H1 (cell line): ENCODE results near the gene LDLRAD3. TPM values are rescaled to one million over a fixed set of nuclear protein-coding genes. Genes with fewer than 3 reads are reported as not detected.

Experiments
- CTCF ChIA-PET: fragments of 300-600 bp; sonication (Branson Sonifier 250); formaldehyde crosslinking; loops from one replicate; lab custom pipeline; 2021; ENCODE audit not compliant: partially characterized antibody; lab: Charles Lee
- POLR2A ChIA-PET: fragments of 300-600 bp; sonication (Branson Sonifier 250); formaldehyde crosslinking; loops from one replicate; lab custom pipeline; 2021; ENCODE audit warnings: inconsistent platforms; ENCODE audit not compliant: partially characterized antibody; lab: Charles Lee
- DNase-seq, 2 experiments: peaks; one replicate each; pipeline versions ENCODE4 v3.0.0 to v3.0.0-alpha.2; 2010 to 2022; ENCODE audit warnings: low spot score in 2 of 2, low read depth in 1 of 2, mixed read lengths in 1 of 2
- FAIRE-seq: peaks from 2 replicates; lab custom pipeline; 2011; peaks lifted over from hg19 to GRCh38; lab: Jason Lieb, UNC
- H2AFZ ChIP-seq: 2 replicates; pipeline ENCODE4 v1.8.1; 2012; ENCODE audit warnings: low read length, inconsistent platforms
- H2AK5ac ChIP-seq: 2 replicates; pipeline ENCODE4 v1.6.1; 2013; ENCODE audit warnings: low read depth, low read length
- H2BK120ac ChIP-seq: replicated peaks from 2 replicates; pipeline ENCODE3; 2013; ENCODE audit warnings: low read depth, low read length, inconsistent platforms
- H2BK12ac ChIP-seq: 2 replicates; pipeline ENCODE4 v1.6.1; 2013; ENCODE audit warnings: low read depth, low read length
- H2BK15ac ChIP-seq: 2 replicates; pipeline ENCODE4 v1.6.1; 2013; ENCODE audit warnings: low read length
- H2BK20ac ChIP-seq: 2 replicates; pipeline ENCODE4 v1.6.1; 2013; ENCODE audit warnings: low read length
- H2BK5ac ChIP-seq: 2 replicates; pipeline ENCODE4 v1.6.1; 2013; ENCODE audit warnings: low read depth, low read length
- H3K14ac ChIP-seq: 2 replicates; pipeline ENCODE4 v1.6.1; 2013; ENCODE audit warnings: inconsistent platforms; ENCODE audit not compliant: insufficient read length
- H3K18ac ChIP-seq: 2 replicates; pipeline ENCODE4 v1.6.1; 2013; ENCODE audit warnings: low read length; ENCODE audit errors: extremely low read depth
- H3K23ac ChIP-seq: 2 replicates; pipeline ENCODE4 v1.6.1; 2013; ENCODE audit warnings: inconsistent platforms; ENCODE audit not compliant: insufficient read length
- H3K23me2 ChIP-seq: 2 replicates; pipeline ENCODE4 v1.6.1; 2013; ENCODE audit warnings: low read depth, low read length
- H3K27ac ChIP-seq: 2 replicates; pipeline ENCODE4 v1.6.1; 2011; ENCODE audit warnings: low read depth, low read length, inconsistent platforms
- H3K27me3 ChIP-seq, 4 experiments: replicated peaks in 1 of 4; 1 replicate in 1 of 4; 2 replicates in 3 of 4; pipeline versions ENCODE4 v1.6.1 to v1.8.1; 2011 to 2013; ENCODE audit warnings: low read length in 3 of 4, mild to moderate bottlenecking in 3 of 4, inconsistent platforms in 2 of 4, mixed read lengths in 2 of 4, moderate library complexity in 1 of 4; ENCODE audit not compliant: control insufficient read depth in 3 of 4, insufficient read depth in 3 of 4; ENCODE audit errors: extremely low read depth in 1 of 4
- H3K36me3 ChIP-seq, 4 experiments: 2 replicates each; pipeline versions ENCODE4 v1.6.1 to v1.8.1; 2011 to 2013; ENCODE audit warnings: mild to moderate bottlenecking in 4 of 4, low read length in 3 of 4, moderate library complexity in 2 of 4, control low read depth in 1 of 4, inconsistent platforms in 1 of 4; ENCODE audit not compliant: insufficient read depth in 4 of 4, control insufficient read depth in 2 of 4
- H3K4ac ChIP-seq: replicated peaks from 2 replicates; pipeline ENCODE3; 2013; ENCODE audit warnings: low read length, low read depth, mixed read lengths, inconsistent platforms; ENCODE audit not compliant: insufficient read length
- H3K4me1 ChIP-seq, 4 experiments: replicated peaks in 1 of 4; 1 replicate in 1 of 4; 2 replicates in 3 of 4; pipeline versions ENCODE4 v1.6.1 to v1.8.1; 2011 to 2013; ENCODE audit warnings: low read length in 3 of 4, inconsistent platforms in 2 of 4, mixed read lengths in 1 of 4; ENCODE audit not compliant: insufficient read depth in 4 of 4, control insufficient read depth in 3 of 4
- H3K4me2 ChIP-seq, 2 experiments: 2 replicates each; pipeline versions ENCODE4 v1.6.1 to v1.8.1; 2011 to 2013; ENCODE audit warnings: low read depth in 2 of 2, low read length in 2 of 2, control low read depth in 1 of 2, inconsistent platforms in 1 of 2, mild to moderate bottlenecking in 1 of 2; ENCODE audit not compliant: insufficient read depth in 1 of 2
- H3K4me3 ChIP-seq, 4 experiments: fragments of 200-600, 300-600 bp in 1 of 4; sonication (generic), shearing (Covaris generic), sonication (Bioruptor Twin) in 1 of 4; 2 replicates each; pipeline versions ENCODE4 v1.5.1 to v1.8.1; 2011 to 2016; ENCODE audit warnings: low read length in 4 of 4, low read depth in 3 of 4, control low read depth in 2 of 4, inconsistent platforms in 2 of 4, mild to moderate bottlenecking in 2 of 4, mixed read lengths in 1 of 4, moderate library complexity in 1 of 4; ENCODE audit not compliant: insufficient read depth in 2 of 4; ENCODE audit errors: extremely low read depth in 1 of 4
- H3K56ac ChIP-seq: replicated peaks from 2 replicates; pipeline ENCODE3; 2013; ENCODE audit warnings: low read depth, mild to moderate bottlenecking, mixed read lengths, low read length, inconsistent platforms; ENCODE audit not compliant: insufficient read length
- H3K79me1 ChIP-seq: 2 replicates; pipeline ENCODE4 v1.6.1; 2013; ENCODE audit warnings: low read depth, low read length, control low read depth
- H3K79me2 ChIP-seq, 2 experiments: 2 replicates each; pipeline versions ENCODE4 v1.6.1 to v1.8.1; 2012 to 2013; ENCODE audit warnings: low read length in 2 of 2, mild to moderate bottlenecking in 2 of 2, inconsistent platforms in 1 of 2; ENCODE audit not compliant: insufficient read depth in 2 of 2, control insufficient read depth in 1 of 2
- H3K9ac ChIP-seq, 4 experiments: replicated peaks in 1 of 4; 1 replicate in 1 of 4; 2 replicates in 3 of 4; pipeline versions ENCODE4 v1.6.1 to v1.8.1; 2011 to 2013; ENCODE audit warnings: low read depth in 3 of 4, low read length in 3 of 4, control low read depth in 2 of 4, mild to moderate bottlenecking in 2 of 4, moderate library complexity in 2 of 4, inconsistent platforms in 1 of 4; ENCODE audit errors: extremely low read depth in 1 of 4
- H3K9me3 ChIP-seq, 2 experiments: 2 replicates each; pipeline versions ENCODE4 v1.6.1 to v1.8.1; 2012 to 2013; ENCODE audit warnings: mild to moderate bottlenecking in 2 of 2, moderate library complexity in 2 of 2, control low read depth in 1 of 2, inconsistent platforms in 1 of 2, low read depth in 1 of 2, low read length in 1 of 2, mixed read lengths in 1 of 2; ENCODE audit not compliant: insufficient read depth in 2 of 2
- H4K20me1 ChIP-seq, 2 experiments: replicated peaks in 1 of 2; 2 replicates each; pipeline versions ENCODE3 to v1.8.1; 2011 to 2013; ENCODE audit warnings: inconsistent platforms in 2 of 2, low read length in 2 of 2, mild to moderate bottlenecking in 1 of 2; ENCODE audit not compliant: insufficient read depth in 2 of 2, control insufficient read depth in 1 of 2
- H4K5ac ChIP-seq: 2 replicates; pipeline ENCODE4 v1.6.1; 2013; ENCODE audit warnings: low read length, low read depth, mixed read lengths, inconsistent platforms; ENCODE audit not compliant: insufficient read length
- H4K8ac ChIP-seq: 2 replicates; pipeline ENCODE4 v1.8.0; 2013; ENCODE audit warnings: mild to moderate bottlenecking, moderate library complexity, low read length, inconsistent platforms; ENCODE audit not compliant: insufficient read depth; ENCODE audit errors: extremely low read depth
- H4K91ac ChIP-seq: replicated peaks from 2 replicates; pipeline ENCODE3; 2013; ENCODE audit warnings: low read length, mixed read lengths, inconsistent platforms; ENCODE audit not compliant: insufficient read length
- EZH2 ChIP-seq: fragments of 200-600 bp; sonication (generic); IDR thresholded peaks from 2 replicates; pipeline ENCODE4 v1.7.1; 2012; ENCODE audit warnings: low read depth, mild to moderate bottlenecking, moderate library complexity, low read length, inconsistent platforms; ENCODE audit not compliant: severe bottlenecking
- HDAC2 ChIP-seq, 2 experiments: fragments of 300-600 bp in 1 of 2; sonication (generic) in 1 of 2; IDR thresholded peaks; 2 replicates each; pipeline ENCODE4 v1.6.1; 2011 to 2012; ENCODE audit warnings: low read depth in 2 of 2, low read length in 2 of 2, mild to moderate bottlenecking in 2 of 2, moderate library complexity in 2 of 2, borderline replicate concordance in 1 of 2, inconsistent platforms in 1 of 2
- PHF8 ChIP-seq: fragments of 200-600 bp; sonication (generic); conservative IDR thresholded peaks from 2 replicates; pipeline ENCODE4 v1.7.1; 2012; ENCODE audit warnings: low read depth, mild to moderate bottlenecking, inconsistent platforms, low read length, moderate library complexity
- POLR2A ChIP-seq, 2 experiments: IDR thresholded peaks; 1 replicate in 1 of 2; 2 replicates in 1 of 2; pipeline ENCODE4 v1.6.1; 2011; ENCODE audit warnings: low read depth in 2 of 2, low read length in 2 of 2, mild to moderate bottlenecking in 2 of 2; ENCODE audit errors: control extremely low read depth in 1 of 2
- RXRA ChIP-seq: IDR thresholded peaks from 2 replicates; pipeline ENCODE4 v1.6.1; 2011; ENCODE audit warnings: low read depth, mild to moderate bottlenecking, low read length, moderate library complexity; ENCODE audit not compliant: insufficient read depth
- TEAD4 ChIP-seq: IDR thresholded peaks from 2 replicates; pipeline ENCODE4 v1.6.1; 2012; ENCODE audit warnings: low read depth, low read length, inconsistent platforms, mixed read lengths
- WGBS, 2 experiments: shearing (Covaris generic) in 1 of 2; methylation state at CpG; one replicate each; pipeline versions ENCODE4 v1.1.6 to v1.1.7; 2013 to 2015; ENCODE audit warnings: low lambda C conversion rate in 2 of 2, mixed read lengths in 2 of 2, inconsistent platforms in 1 of 2, low coverage in 1 of 2, missing lambda C conversion rate in 1 of 2; ENCODE audit not compliant: insufficient replicate concordance in 2 of 2, insufficient coverage in 1 of 2, insufficient read length in 1 of 2; ENCODE audit errors: extremely low coverage in 1 of 2, missing lambda C conversion rate in 1 of 2; 5-methylcytosine and 5-hydroxymethylcytosine counted together
- polyA plus RNA-seq, 7 experiments: library from polyadenylated mRNA; depleted of rRNA in 3 of 7; stranded (reverse) in 5 of 7; unstranded in 2 of 7; fragments of >200 nt in 5 of 7; fragments of 200-250 nt in 2 of 7; gene quantifications; 1 replicate in 5 of 7; 2 replicates in 1 of 7; 4 replicates in 1 of 7; pipeline versions ENCODE4 v1.2.1 to v1.2.3, GENCODE V29; 2011 to 2013; ENCODE audit warnings: missing spikeins in 2 of 7, mixed read lengths in 2 of 7
- total RNA-seq: library from RNA; stranded (reverse); fragmentation: NEBNext Ultra II Directional; extraction: Animal tissue kit (Norgen Biotek cat#: 25700); gene quantifications from 2 replicates; pipeline ENCODE4 v1.2.1, GENCODE V29; 2021

LDLRAD3 gene
- total and polyA plus RNA-seq, 2 of the 8 experiments (the other 6 are each of a cell fraction or from before 2014, with no cell fraction given), result 18.6 to 22.8 TPM

DNA sequence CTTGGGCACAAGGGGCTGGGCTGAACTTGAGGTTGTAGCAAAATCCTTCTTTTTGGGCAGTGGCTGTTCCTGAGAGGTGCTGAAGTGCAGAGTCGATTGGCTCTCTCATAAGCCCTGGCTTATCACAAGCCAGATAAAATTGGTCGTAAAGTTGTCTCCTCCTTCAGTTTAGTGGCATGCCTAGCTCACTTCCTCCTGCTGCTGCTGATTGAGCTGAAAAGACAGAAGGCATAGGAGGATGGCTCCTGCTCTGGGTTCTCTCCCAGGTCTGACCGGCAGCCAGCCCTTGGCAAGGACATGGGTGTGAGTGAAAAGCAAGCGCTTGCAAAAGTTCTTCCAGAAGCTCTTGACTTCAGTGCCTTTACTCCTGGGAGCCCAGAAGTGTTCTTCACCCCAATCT is 83.9 kb downstream of the LDLRAD3 start:
- Histone ChIP-seq H2BK12ac (no peak overlapping the region), H3K4me1 (peaks cover 3 to 7% (median 5%) of the 10 kb centered on the region in 4 experiments; a peak in 6 of 7 replicates), H3K56ac (no peak overlapping the region), H3K4ac (no peak overlapping the region), H2BK120ac (no peak overlapping the region), H3K23me2 (no peaks in the 10 kb centered on the region), H4K5ac (no peak overlapping the region), H3K27ac (no peak overlapping the region), H3K23ac (no peak overlapping the region), H3K4me3 (no peak overlapping the region), H3K36me3 (no peaks in the 10 kb centered on the region), H4K91ac (no peak overlapping the region), H2BK15ac (no peak overlapping the region), H2AK5ac (no peak overlapping the region), H3K9ac (peak overlapping the region in 1 of 4 experiments; percentile 18; a peak in 1 of 7 replicates), H3K79me2 (peaks cover 3 to 60% of the 10 kb centered on the region in 2 experiments; a peak in 3 of 4 replicates), H2AFZ (no peak overlapping the region), H3K4me2 (no peak overlapping the region), H4K20me1 (no peaks in the 10 kb centered on the region), H3K79me1 (peaks cover 3% of the 10 kb centered on the region), H3K14ac (no peak overlapping the region), H3K27me3 (no peaks in the 10 kb centered on the region), H2BK5ac (no peak overlapping the region), H4K8ac (no peak overlapping the region; the same call in 1 of the 2 replicates), H3K18ac (no peak overlapping the region), H3K9me3 (no peaks in the 10 kb centered on the region), H2BK20ac (no peak overlapping the region)
- CTCF ChIA-PET, result interaction anchor here (3.1 kb wide), 1 partner anchor 14 kb away, joined by 12 read pairs; no protein-coding TSS in a partner anchor
- TF ChIP-seq HDAC2 (IDR thresholded peaks at IDR 0.05; ENCODE audit: borderline replicate concordance in 1 of 2, low read depth in 2 of 2, low read length in 2 of 2) (no peak), RXRA (no peak), PHF8 (no peak), TEAD4 (no peak), POLR2A (IDR thresholded peaks at IDR 0.05; ENCODE audit: control extremely low read depth in 1 of 2, low read depth in 2 of 2, low read length in 2 of 2) (no peak), EZH2 (no peak)
- WGBS, 2 experiments, result 97% methylated on average over 4 of the region's 4 CpGs; no CpG with 5 or more reads in 1 of the 2 experiments
- DNase-seq, result no peak
- no peak for FAIRE-seq
- POLR2A ChIA-PET, result no interaction called here
